Tibial artery (tissue), 4 donors: Measurements from ENCODE around the gene ADAMTS7.
"Not testable (repeated sequence)": the region's sequence is repeated elsewhere in the genome, so short reads cannot be mapped to it uniquely, and the experiment has no call there.

Source experiments
- DNase-seq, 2 donors: peaks; one replicate each; pipeline ENCODE4 v3.0.0-alpha.2; 2019
- H3K27ac ChIP-seq, 2 donors: fragments of 200-600 bp; sonication (generic) in 1 of 2; 1 replicate in 1 of 2; 2 replicates in 1 of 2; pipeline ENCODE4 v1.5.1; 2018 to 2019; ENCODE audit warnings: mild to moderate bottlenecking in 1 of 2
- H3K27me3 ChIP-seq, 2 donors: fragments of 200-600 bp; sonication (generic) in 1 of 2; one replicate each; pipeline versions ENCODE4 v1.5.1 to v1.6.0; 2016 to 2019
- H3K36me3 ChIP-seq, 3 donors: fragments of 200-600 bp; sonication (generic) in 2 of 3; one replicate each; pipeline ENCODE4 v1.5.1; 2016 to 2019; ENCODE audit warnings: mild to moderate bottlenecking in 2 of 3
- H3K4me1 ChIP-seq, 4 donors: fragments of 200-600 bp; sonication (generic) in 2 of 4; 1 replicate in 3 of 4; 2 replicates in 1 of 4; pipeline ENCODE4 v1.5.1; 2016 to 2019
- H3K4me3 ChIP-seq, 2 donors: fragments of 200-600 bp; sonication (generic) in 1 of 2; 1 replicate in 1 of 2; 2 replicates in 1 of 2; pipeline ENCODE4 v1.5.1; 2018 to 2019; ENCODE audit warnings: mild to moderate bottlenecking in 2 of 2
- H3K9me3 ChIP-seq, 3 donors: fragments of 200-600 bp; sonication (generic) in 1 of 3; one replicate each; pipeline ENCODE4 v1.5.1; 2016 to 2019
- CTCF ChIP-seq, 2 experiments: fragments of 200-600 bp in 1 of 2; fragments of 450-650 bp in 1 of 2; IDR thresholded peaks; one replicate each; pipeline ENCODE4 v1.5.1; 2017 to 2019; ENCODE audit warnings: antibody characterized with exemption in 2 of 2, mild to moderate bottlenecking in 1 of 2, moderate library complexity in 1 of 2
- intact Hi-C: fragments of 100-400 bp; cut with DNase I; formaldehyde crosslinking; loops from one replicate; pipeline ENCODE4 v1.15.0; 2023; ENCODE audit warnings: low total_unique reads

ADAMTS7 gene

GRCh38 chr15:78795043-78795442, 16.2 kb downstream of the ADAMTS7 start:
- Histone ChIP-seq H3K4me1 (peaks cover 0 to 24% (median 15%) of the 10 kb centered on the region in 4 donors), H3K27me3 (no peaks in the 10 kb centered on the region), H3K4me3 (no peak overlapping the region), H3K27ac (no peak overlapping the region), H3K36me3 (peaks cover 0 to 4% (median under 1%) of the 10 kb centered on the region in 3 donors), H3K9me3 (no peaks in the 10 kb centered on the region)
- DNase-seq: no peak
- intact Hi-C loops: no loop called here
- no peak for TF ChIP-seq CTCF (IDR thresholded peaks at IDR 0.05)

DNA sequence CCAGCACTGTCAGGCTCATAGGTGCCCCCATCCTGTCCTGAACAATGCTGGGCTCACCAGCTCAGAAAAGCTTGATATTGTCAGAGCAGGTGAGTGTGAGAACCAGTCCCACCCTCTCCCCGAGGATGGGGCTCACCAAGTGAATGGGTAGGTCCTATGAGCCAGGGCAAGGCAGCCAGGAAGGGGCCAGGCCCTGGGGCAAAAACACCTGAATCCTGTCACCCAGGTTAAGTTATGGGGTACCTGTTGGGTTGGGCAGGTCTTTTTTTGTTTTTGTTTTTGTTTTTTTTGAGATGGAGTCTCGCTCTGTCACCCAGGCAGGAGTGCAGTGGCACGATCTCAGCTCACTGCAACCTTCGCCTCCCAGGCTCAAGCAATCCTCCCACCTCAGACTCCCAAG, 16.8 kb downstream of the ADAMTS7 start:
- DNase-seq: not testable (repeated sequence)

GRCh38 chr15:78791357-78791756, 19.9 kb downstream of the ADAMTS7 start:
- intact Hi-C loops: no loop called here
- no peak for TF ChIP-seq CTCF (IDR thresholded peaks at IDR 0.05)
- Histone ChIP-seq H3K27me3 (no peaks in the 10 kb centered on the region), H3K27ac (no peak overlapping the region), H3K4me1 (no peaks in the 10 kb centered on the region), H3K36me3 (peaks cover 4 to 16% (median 4%) of the 10 kb centered on the region in 3 donors), H3K4me3 (no peak overlapping the region), H3K9me3 (no peaks in the 10 kb centered on the region)
- no peak for DNase-seq

More for the DNA sequence above, 16.8 kb downstream of the ADAMTS7 start:
- peaks cover 0 to 24% (median 15%) of the 10 kb centered on the region in 4 donors for H3K4me1 ChIP-seq
- H3K27ac ChIP-seq, H3K27me3 ChIP-seq, H3K36me3 ChIP-seq, H3K4me3 ChIP-seq, intact Hi-C loops, H3K9me3 ChIP-seq: not testable (repeated sequence)

- no peak overlapping the region for H3K27ac ChIP-seq
- DNase-seq: no peak
- no peaks in the 10 kb centered on the region for H3K9me3 ChIP-seq
- TF ChIP-seq CTCF (IDR thresholded peaks at IDR 0.05): no peak
- no peaks in the 10 kb centered on the region for H3K27me3 ChIP-seq
- no peak overlapping the region for H3K4me3 ChIP-seq
- H3K4me1 ChIP-seq: no peaks in the 10 kb centered on the region
- peaks cover 4 to 16% (median 4%) of the 10 kb centered on the region in 3 donors for H3K36me3 ChIP-seq
- intact Hi-C loops: no loop called here
Measured at GRCh38 chr15:78790027-78790426, 21.2 kb downstream of the ADAMTS7 start.

GRCh38 chr15:78789615-78790014, 21.6 kb downstream of the ADAMTS7 start:
- H3K4me1 ChIP-seq: no peaks in the 10 kb centered on the region
- no peak overlapping the region for H3K4me3 ChIP-seq
- TF ChIP-seq CTCF (IDR thresholded peaks at IDR 0.05): no peak
- no peak for DNase-seq
- H3K27me3 ChIP-seq: no peaks in the 10 kb centered on the region
- no peaks in the 10 kb centered on the region for H3K9me3 ChIP-seq
- intact Hi-C loops: no loop called here
- H3K36me3 ChIP-seq: peaks cover 4 to 16% (median 8%) of the 10 kb centered on the region in 3 donors
- H3K27ac ChIP-seq: no peak overlapping the region

DNA sequence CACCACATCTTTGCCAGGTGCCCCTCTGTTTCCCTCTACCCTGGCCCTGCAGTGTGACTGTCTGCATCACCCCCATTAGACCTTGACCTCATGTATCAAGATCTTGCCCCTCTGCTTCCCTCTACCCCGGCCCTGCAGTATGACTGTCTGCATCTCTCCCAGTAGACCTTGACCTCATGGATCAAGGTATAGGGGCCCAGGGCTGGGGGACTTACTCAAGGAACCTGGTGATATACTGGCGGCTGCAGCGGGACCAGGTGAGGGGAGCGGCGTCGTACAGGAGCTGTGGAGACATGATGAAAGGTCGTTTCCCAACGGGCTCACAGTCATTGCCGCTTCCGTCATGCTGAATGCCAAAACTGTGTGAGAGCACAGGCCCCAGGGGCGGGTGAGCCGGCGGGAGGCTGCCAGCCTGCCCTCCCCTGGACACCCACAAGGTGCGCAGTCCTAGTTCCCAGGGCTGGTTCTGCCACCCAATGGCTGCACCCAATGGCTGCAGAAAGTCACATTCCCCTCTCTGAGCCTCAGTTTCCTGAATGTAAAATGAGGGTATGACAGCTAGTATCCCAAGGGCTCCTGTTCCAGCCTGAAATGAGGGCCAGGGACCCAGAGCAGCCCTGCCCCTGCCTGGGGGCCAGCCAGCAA, 23.1 kb downstream of the ADAMTS7 start:
- H3K27ac ChIP-seq: no peak overlapping the region
- intact Hi-C loops: no loop called here
- H3K4me1 ChIP-seq: no peaks in the 10 kb centered on the region
- no peak overlapping the region for H3K4me3 ChIP-seq
- no peak for DNase-seq
- no peaks in the 10 kb centered on the region for H3K27me3 ChIP-seq
- TF ChIP-seq CTCF (IDR thresholded peaks at IDR 0.05): no peak
- no peaks in the 10 kb centered on the region for H3K9me3 ChIP-seq
- H3K36me3 ChIP-seq: peaks cover 4 to 16% (median 8%) of the 10 kb centered on the region in 3 donors

DNA sequence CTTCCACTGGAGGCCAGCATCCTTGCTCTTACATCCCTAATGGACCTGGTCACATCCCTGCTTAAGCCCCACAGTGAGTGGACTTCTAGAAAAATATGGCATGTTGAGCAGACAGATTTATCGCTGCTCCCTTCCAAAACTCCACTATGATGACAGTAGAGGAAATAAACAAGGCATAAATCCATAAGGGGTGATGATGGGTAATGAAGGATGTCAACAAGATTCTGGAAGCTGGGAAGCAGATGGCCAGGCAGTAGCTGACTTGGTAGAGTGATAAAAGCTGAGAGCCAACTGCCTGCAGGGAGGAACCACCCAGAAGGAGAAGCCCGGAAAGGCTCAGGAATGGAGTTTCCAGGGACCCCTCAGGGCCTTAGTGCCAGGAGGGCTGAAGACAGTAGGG, 28.9 kb downstream of the ADAMTS7 start:
- not testable (repeated sequence) for DNase-seq

GRCh38 chr15:78781381-78781780, 29.9 kb downstream of the ADAMTS7 start:
- H3K27me3 ChIP-seq, H3K9me3 ChIP-seq, DNase-seq, H3K4me3 ChIP-seq, H3K27ac ChIP-seq, H3K4me1 ChIP-seq, H3K36me3 ChIP-seq, intact Hi-C loops: not testable (repeated sequence)

More for the DNA sequence above, 28.9 kb downstream of the ADAMTS7 start:
- H3K9me3 ChIP-seq, H3K27ac ChIP-seq, H3K36me3 ChIP-seq, intact Hi-C loops, H3K27me3 ChIP-seq, H3K4me1 ChIP-seq, H3K4me3 ChIP-seq: not testable (repeated sequence)

GRCh38 chr15:78779975-78780374, 31.3 kb downstream of the ADAMTS7 start:
- intact Hi-C loops, H3K36me3 ChIP-seq, H3K27me3 ChIP-seq, H3K27ac ChIP-seq, H3K4me3 ChIP-seq, DNase-seq, H3K9me3 ChIP-seq, H3K4me1 ChIP-seq: not testable (repeated sequence)
